ENCODE data around the gene FMOD. TPM values are rescaled to one million over a fixed set of nuclear protein-coding genes. Genes with fewer than 3 reads are reported as not detected.
"Not testable (repeated sequence)": the region's sequence is repeated elsewhere in the genome, so short reads cannot be mapped to it uniquely, and the experiment has no call there.

FMOD gene
- total RNA-seq, 2 experiments from 2014 or later = not detected

GRCh38 chr1:203320591-203321272 is 30.2 kb downstream of the FMOD start:
- H3K9me3 Mint-ChIP-seq = no peaks in the 10 kb centered on the region
- POLR2A ChIA-PET = interaction anchor here (0.6 to 1.6 kb wide), 4 partner anchors 10 to 280 kb away, joined by 3 to 10 read pairs (median 4); no protein-coding TSS in a partner anchor
- H3K4me1 Mint-ChIP-seq = peaks cover 78% of the 10 kb centered on the region
- DNase-seq = peak; percentile 89
- no peaks in the 10 kb centered on the region for H3K27me3 Mint-ChIP-seq
- CTCF ChIA-PET = interaction anchor here (1.1 to 10.2 kb wide), 9 partner anchors 11 to 201 kb away, joined by 3 to 169 read pairs (median 9); partner anchors contain the start of gene BTG2
- H3K4me3 Mint-ChIP-seq = peak overlapping the region; percentile 39
- H3K36me3 Mint-ChIP-seq (ENCODE audit: low read depth) = no peaks in the 10 kb centered on the region
- peak overlapping the region; percentile 95 for H3K27ac Mint-ChIP-seq

DNA sequence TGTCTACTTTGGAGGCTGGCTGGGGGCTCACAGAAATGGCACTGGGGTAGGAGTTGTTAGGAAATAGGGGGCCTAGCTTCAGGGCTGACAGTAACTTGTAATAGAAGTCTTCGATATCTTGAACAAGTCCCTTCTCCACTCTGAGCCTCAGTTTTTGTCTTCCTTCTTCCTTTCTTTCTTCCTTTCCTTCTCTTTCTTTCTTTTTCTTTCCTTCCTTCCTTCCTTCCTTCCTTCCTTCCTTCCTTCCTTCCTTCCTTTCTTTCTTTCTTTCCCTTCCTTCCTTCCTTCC is 32.7 kb downstream of the FMOD start:
- Mint-ChIP-seq H3K27ac (no peak overlapping the region), H3K4me3 (no peak overlapping the region), H3K4me1 (peaks cover 55% of the 10 kb centered on the region), H3K9me3 (no peaks in the 10 kb centered on the region), H3K27me3 (no peaks in the 10 kb centered on the region), H3K36me3 (ENCODE audit: low read depth) (peaks cover 12% of the 10 kb centered on the region)
- DNase-seq = no peak
- ChIA-PET POLR2A (no interaction called here), CTCF (interaction anchor here (1.3 to 2.5 kb wide), 6 partner anchors 9 to 51 kb away, joined by 3 to 19 read pairs (median 6); no protein-coding TSS in a partner anchor)

DNA sequence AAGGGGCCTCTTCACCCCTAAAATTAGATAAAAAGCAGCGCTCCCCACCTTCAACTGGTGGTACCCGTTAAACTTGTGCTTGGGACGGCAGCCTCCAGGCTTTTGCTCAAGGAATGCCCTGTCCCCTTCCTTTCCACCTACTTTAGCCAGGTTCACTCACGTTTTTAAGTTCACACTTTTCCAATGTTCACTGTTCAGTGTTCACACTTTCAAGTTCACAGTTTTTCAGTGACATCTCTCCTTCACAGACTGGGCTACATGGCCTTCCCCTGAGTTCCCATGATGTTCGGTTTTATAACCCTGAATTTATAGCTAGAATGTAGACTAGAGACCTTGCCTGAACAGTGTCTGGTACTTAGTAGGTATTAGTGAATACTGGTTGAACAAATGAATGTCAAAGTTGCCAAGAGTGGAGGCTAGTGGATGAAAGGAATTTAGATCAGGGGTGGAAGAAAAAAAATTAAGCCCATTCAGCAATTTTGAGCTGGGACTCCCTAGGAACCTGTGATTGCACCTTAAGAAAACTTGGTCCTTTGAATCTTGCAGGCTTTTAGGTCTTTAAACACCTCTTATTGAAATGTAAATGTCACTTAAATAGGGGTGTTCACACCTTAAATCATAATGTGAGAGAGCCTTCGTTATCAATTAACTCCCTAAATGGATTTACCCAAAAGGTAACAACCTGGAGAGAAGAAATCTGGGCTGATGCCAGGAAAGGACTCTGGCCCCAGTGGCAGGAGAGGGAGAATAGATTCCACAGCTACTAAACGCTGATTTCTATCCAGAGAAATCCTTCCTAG is 33.3 kb downstream of the FMOD start:
- no peak overlapping the region for H3K27ac Mint-ChIP-seq

GRCh38 chr1:203316626-203317093 is 34.3 kb downstream of the FMOD start:
- H3K9me3 Mint-ChIP-seq = no peaks in the 10 kb centered on the region
- POLR2A ChIA-PET = no interaction called here
- CTCF ChIA-PET = interaction anchor here (1.0 to 2.5 kb wide), 7 partner anchors 8 to 49 kb away, joined by 3 to 19 read pairs (median 6); no protein-coding TSS in a partner anchor

More for the DNA sequence above, 33.3 kb downstream of the FMOD start:
- no peak for DNase-seq
- peaks cover 50% of the 10 kb centered on the region for H3K4me1 Mint-ChIP-seq
- no peaks in the 10 kb centered on the region for H3K9me3 Mint-ChIP-seq
- H3K36me3 Mint-ChIP-seq (ENCODE audit: low read depth) = peaks cover 12% of the 10 kb centered on the region
- POLR2A ChIA-PET = no interaction called here
- H3K4me3 Mint-ChIP-seq = no peak overlapping the region
- CTCF ChIA-PET = interaction anchor here (1.3 to 2.5 kb wide), 8 partner anchors 7 to 50 kb away, joined by 3 to 19 read pairs (median 6); no protein-coding TSS in a partner anchor
- H3K27me3 Mint-ChIP-seq = no peaks in the 10 kb centered on the region

GRCh38 chr1:203314025-203314759 is 36.7 kb downstream of the FMOD start:
- H3K4me1 Mint-ChIP-seq = peaks cover 41% of the 10 kb centered on the region
- H3K27me3 Mint-ChIP-seq, H3K4me3 Mint-ChIP-seq, POLR2A ChIA-PET, H3K9me3 Mint-ChIP-seq, DNase-seq, H3K27ac Mint-ChIP-seq: not testable (repeated sequence)
- H3K36me3 Mint-ChIP-seq (ENCODE audit: low read depth) = peaks cover 41% of the 10 kb centered on the region
- CTCF ChIA-PET = interaction anchor here (1.3 to 9.7 kb wide), 4 partner anchors 10 to 47 kb away, joined by 4 to 144 read pairs (median 7); no protein-coding TSS in a partner anchor

More at GRCh38 chr1:203316626-203317093, 34.3 kb downstream of the FMOD start:
- no peaks in the 10 kb centered on the region for H3K27me3 Mint-ChIP-seq
- no peak overlapping the region for H3K4me3 Mint-ChIP-seq
- H3K4me1 Mint-ChIP-seq = peaks cover 42% of the 10 kb centered on the region
- no peak overlapping the region for H3K27ac Mint-ChIP-seq
- DNase-seq = no peak
- H3K36me3 Mint-ChIP-seq (ENCODE audit: low read depth) = peaks cover 17% of the 10 kb centered on the region

GRCh38 chr1:203311368-203312301 is 39.3 kb downstream of the FMOD start:
- no peak overlapping the region for H3K27ac Mint-ChIP-seq
- no peak for DNase-seq
- no peaks in the 10 kb centered on the region for H3K9me3 Mint-ChIP-seq
- H3K4me1 Mint-ChIP-seq = peaks cover 50% of the 10 kb centered on the region
- peaks cover 66% of the 10 kb centered on the region for H3K36me3 Mint-ChIP-seq (ENCODE audit: low read depth)
- no peak overlapping the region for H3K4me3 Mint-ChIP-seq
- ChIA-PET POLR2A (no interaction called here), CTCF (interaction anchor here (1.1 to 9.7 kb wide), 7 partner anchors 12 to 43 kb away, joined by 3 to 144 read pairs (median 56); no protein-coding TSS in a partner anchor)
- no peaks in the 10 kb centered on the region for H3K27me3 Mint-ChIP-seq

DNA sequence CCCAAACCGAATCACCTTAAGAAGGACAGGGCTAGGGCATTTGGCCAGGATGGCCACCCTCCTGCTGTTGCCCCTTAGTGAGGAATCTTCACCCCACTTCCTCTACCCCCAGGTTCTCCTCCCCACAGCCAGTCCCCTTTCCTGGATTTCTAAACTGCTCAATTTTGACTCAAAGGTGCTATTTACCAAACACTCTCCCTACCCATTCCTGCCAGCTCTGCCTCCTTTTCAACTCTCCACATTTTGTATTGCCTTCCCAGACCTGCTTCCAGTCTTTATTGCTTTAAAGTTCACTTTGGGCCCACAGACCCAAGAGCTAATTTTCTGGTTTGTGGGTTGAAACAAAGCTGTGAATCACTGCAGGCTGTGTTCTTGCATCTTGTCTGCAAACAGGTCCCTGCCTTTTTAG is 42.0 kb downstream of the FMOD start:
- H3K4me1 Mint-ChIP-seq = peaks cover 58% of the 10 kb centered on the region
- no peak for DNase-seq
- H3K9me3 Mint-ChIP-seq = no peaks in the 10 kb centered on the region
- peak overlapping the region; percentile 96 for H3K4me3 Mint-ChIP-seq
- CTCF ChIA-PET = interaction anchor here (1.2 to 9.7 kb wide), 9 partner anchors 8 to 40 kb away, joined by 3 to 144 read pairs (median 31); no protein-coding TSS in a partner anchor
- H3K27ac Mint-ChIP-seq = peak overlapping the region; percentile 65
- H3K36me3 Mint-ChIP-seq (ENCODE audit: low read depth) = peaks cover 69% of the 10 kb centered on the region
- POLR2A ChIA-PET = interaction anchor here (1.0 to 1.7 kb wide), 2 partner anchors 12 to 16 kb away, joined by 4 to 10 read pairs; no protein-coding TSS in a partner anchor
- no peaks in the 10 kb centered on the region for H3K27me3 Mint-ChIP-seq

DNA sequence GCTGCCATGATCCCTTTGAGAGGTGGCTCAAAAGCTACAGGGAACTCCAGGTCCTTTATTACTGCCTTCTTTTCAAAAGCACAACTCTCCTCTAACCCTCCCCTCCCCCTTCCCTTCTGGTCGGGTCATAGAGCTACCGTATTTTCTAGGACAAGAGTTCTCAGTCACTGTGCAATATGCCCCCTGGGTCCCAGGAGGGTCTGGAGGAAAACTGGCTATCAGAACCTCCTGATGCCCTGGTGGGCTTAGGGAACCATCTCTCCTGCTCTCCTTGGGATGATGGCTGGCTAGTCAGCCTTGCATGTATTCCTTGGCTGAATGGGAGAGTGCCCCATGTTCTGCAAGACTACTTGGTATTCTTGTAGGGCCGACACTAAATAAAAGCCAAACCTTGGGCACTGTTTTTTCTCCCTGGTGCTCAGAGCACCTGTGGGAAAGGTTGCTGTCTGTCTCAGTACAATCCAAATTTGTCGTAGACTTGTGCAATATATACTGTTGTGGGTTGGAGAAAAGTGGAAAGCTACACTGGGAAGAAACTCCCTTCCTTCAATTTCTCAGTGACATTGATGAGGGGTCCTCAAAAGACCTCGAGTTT is 42.5 kb downstream of the FMOD start:
- peaks cover 62% of the 10 kb centered on the region for H3K4me1 Mint-ChIP-seq
- no peaks in the 10 kb centered on the region for H3K9me3 Mint-ChIP-seq
- H3K27ac Mint-ChIP-seq = peak overlapping the region; percentile 96
- CTCF ChIA-PET = interaction anchor here (1.3 to 9.7 kb wide), 10 partner anchors 9 to 39 kb away, joined by 4 to 144 read pairs (median 25); no protein-coding TSS in a partner anchor
- DNase-seq = no peak
- POLR2A ChIA-PET = interaction anchor here (1.0 to 1.7 kb wide), 2 partner anchors 13 to 16 kb away, joined by 4 to 10 read pairs; no protein-coding TSS in a partner anchor
- no peaks in the 10 kb centered on the region for H3K27me3 Mint-ChIP-seq
- peak overlapping the region; percentile 96 for H3K4me3 Mint-ChIP-seq
- peaks cover 64% of the 10 kb centered on the region for H3K36me3 Mint-ChIP-seq (ENCODE audit: low read depth)

DNA sequence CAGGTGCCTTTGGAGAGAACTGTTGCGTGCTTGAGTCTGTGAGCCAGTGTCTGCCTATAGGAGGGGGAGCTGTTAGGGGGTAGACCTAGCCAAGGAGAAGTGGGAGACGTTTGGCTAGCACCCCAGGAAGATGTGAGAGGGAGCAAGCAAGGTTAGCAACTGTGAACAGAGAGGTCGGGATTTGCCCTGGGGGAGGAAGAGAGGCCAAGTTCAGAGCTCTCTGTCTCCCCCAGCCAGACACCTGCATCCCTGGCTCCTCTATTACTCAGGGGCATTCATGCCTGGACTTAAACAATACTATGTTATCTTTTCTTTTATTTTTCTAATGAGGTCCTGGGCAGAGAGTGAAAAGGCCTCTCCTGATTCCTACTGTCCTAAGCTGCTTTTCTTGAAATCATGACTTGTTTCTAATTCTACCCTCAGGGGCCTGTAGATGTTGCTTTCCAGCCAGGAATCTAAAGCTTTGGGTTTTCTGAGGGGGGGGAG is 43.2 kb downstream of the FMOD start:
- peaks cover 62% of the 10 kb centered on the region for H3K36me3 Mint-ChIP-seq (ENCODE audit: low read depth)
- H3K9me3 Mint-ChIP-seq = no peaks in the 10 kb centered on the region
- H3K27me3 Mint-ChIP-seq = no peaks in the 10 kb centered on the region
- H3K27ac Mint-ChIP-seq = peak overlapping the region; percentile 96
- no peak for DNase-seq
- peaks cover 66% of the 10 kb centered on the region for H3K4me1 Mint-ChIP-seq
- ChIA-PET CTCF (interaction anchor here (0.6 to 9.7 kb wide), 12 partner anchors 10 to 962 kb away, joined by 3 to 144 read pairs (median 12); no protein-coding TSS in a partner anchor), POLR2A (interaction anchor here (1.2 to 3.3 kb wide), 4 partner anchors 13 to 19 kb away, joined by 4 to 20 read pairs (median 8); no protein-coding TSS in a partner anchor)
- peak overlapping the region; percentile 96 for H3K4me3 Mint-ChIP-seq

- peak overlapping the region; percentile 96 for H3K4me3 Mint-ChIP-seq
- DNase-seq = peak; percentile 67
- peaks cover 66% of the 10 kb centered on the region for H3K4me1 Mint-ChIP-seq
- ChIA-PET POLR2A (interaction anchor here (1.2 to 3.3 kb wide), 4 partner anchors 14 to 20 kb away, joined by 4 to 20 read pairs (median 8); no protein-coding TSS in a partner anchor), CTCF (interaction anchor here (0.6 to 9.7 kb wide), 14 partner anchors 10 to 962 kb away, joined by 3 to 144 read pairs (median 5); no protein-coding TSS in a partner anchor)
- no peaks in the 10 kb centered on the region for H3K27me3 Mint-ChIP-seq
- peaks cover 61% of the 10 kb centered on the region for H3K36me3 Mint-ChIP-seq (ENCODE audit: low read depth)
- H3K27ac Mint-ChIP-seq = peak overlapping the region; percentile 96
- no peaks in the 10 kb centered on the region for H3K9me3 Mint-ChIP-seq
Measured at GRCh38 chr1:203306965-203307541, 43.9 kb downstream of the FMOD start.

All from activated CD4-positive, alpha-beta T cell treated with anti-CD3 and anti-CD28 coated beads, Interleukin-2, amount 10 ng/mL, durations not matched to agents 7 days and 5 days (primary cell).